Left ventricle myocardium superior (tissue), 1 donor: Measurements from ENCODE around the gene CSNK2B. TPM values are rescaled to one million over a fixed set of nuclear protein-coding genes. Genes with fewer than 3 reads are reported as not detected.
"Not testable (repeated sequence)": the region's sequence is repeated elsewhere in the genome, so short reads cannot be mapped to it uniquely, and the experiment has no call there.

Experiments
- ATAC-seq: fragments of 200-7000 bp; cut with Tn5 transposase; one replicate; pipeline ENCODE4 v1.9.1; 2020; ENCODE audit warnings: mild to moderate bottlenecking, moderate library complexity
- DNase-seq: peaks from one replicate; pipeline ENCODE4 v3.0.0-alpha.2; 2020
- intact Hi-C: fragments of 100-400 bp; cut with micrococcal nuclease; formaldehyde crosslinking; loops from one replicate; pipeline ENCODE4 v1.11.0; 2022
- microRNA-seq: library from miRNA; unstranded; fragments of <30 nt; microRNA quantifications from one replicate; pipeline ENCODE4 v1.2.0, GENCODE V29; 2020; ENCODE audit warnings: borderline number of aligned reads
- total RNA-seq: library from RNA; stranded (reverse); fragmentation: NEBNext Ultra II Directional; extraction: Animal tissue kit (Norgen Biotek cat#: 25700); gene quantifications from one replicate; pipeline ENCODE4 v1.2.1, GENCODE V29; 2021
- donor health status: DM: no; HTN: yes; CAD: no; lungs with severe emphysema.

CSNK2B gene
- total RNA-seq, 1 donor from 2014 or later: 111 TPM

DNA sequence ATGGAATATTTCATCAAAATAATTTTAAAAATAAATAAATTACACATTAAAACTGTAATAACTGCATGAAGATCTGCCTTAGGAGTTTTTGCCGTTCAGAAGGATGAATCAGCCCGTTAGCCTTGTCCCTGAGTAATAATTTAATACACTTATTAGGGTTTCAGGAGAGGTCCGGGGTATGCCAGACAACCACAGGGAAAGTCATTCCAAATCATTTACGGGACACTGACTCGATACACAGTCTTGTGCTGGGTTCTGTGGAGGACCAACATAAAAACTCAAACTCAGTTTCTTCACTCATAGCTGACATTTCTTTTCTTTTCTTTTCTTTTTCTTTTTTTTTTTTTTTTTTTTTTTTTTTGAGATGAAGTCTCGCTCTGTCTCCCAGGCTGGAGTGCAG is 40.1 kb downstream of the CSNK2B start:
- DNase-seq: no peak

DNA sequence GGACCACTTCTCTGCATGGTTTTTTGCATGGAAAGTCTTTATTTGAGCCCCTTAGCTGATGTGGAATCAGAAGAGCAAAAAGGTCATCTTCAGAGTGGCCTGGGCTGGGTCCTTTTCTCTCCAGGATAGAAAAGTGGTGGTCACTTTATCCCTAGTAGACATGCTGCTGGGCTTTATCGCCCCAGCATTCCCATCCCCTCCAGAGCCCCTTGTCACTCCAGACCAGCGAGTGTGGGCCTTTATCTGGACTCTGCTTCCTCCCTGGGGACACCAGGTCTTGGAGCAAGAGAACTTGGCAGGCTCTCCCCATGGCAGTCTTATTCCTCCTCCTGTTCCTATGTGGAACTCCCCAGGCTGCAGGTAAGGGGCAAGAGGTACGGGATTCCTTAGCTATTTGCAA is 40.7 kb downstream of the CSNK2B start, which contains the start of gene LY6G6F:
TSS of gene LY6G6F (plus strand) at position 268 of the 400 bp plus-strand sequence. CDS start at position 309, 41 bp downstream.
- DNase-seq (no peak), ATAC-seq (no peak)
- intact Hi-C loops: no loop called here

More for the DNA sequence above, 40.1 kb downstream of the CSNK2B start:
- intact Hi-C loops: no loop called here
- no peak for ATAC-seq

DNA sequence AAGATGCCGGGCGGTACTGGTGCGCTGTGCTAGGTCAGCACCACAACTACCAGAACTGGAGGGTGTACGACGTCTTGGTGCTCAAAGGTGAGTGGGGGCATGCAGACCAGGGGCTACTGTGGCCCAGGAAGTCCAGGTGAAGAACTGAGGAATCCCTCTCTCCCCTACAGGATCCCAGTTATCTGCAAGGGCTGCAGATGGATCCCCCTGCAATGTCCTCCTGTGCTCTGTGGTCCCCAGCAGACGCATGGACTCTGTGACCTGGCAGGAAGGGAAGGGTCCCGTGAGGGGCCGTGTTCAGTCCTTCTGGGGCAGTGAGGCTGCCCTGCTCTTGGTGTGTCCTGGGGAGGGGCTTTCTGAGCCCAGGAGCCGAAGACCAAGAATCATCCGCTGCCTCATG is 41.8 kb downstream of the CSNK2B start:
- intact Hi-C loops: no loop called here
- ATAC-seq: no peak
- DNase-seq: no peak

DNA sequence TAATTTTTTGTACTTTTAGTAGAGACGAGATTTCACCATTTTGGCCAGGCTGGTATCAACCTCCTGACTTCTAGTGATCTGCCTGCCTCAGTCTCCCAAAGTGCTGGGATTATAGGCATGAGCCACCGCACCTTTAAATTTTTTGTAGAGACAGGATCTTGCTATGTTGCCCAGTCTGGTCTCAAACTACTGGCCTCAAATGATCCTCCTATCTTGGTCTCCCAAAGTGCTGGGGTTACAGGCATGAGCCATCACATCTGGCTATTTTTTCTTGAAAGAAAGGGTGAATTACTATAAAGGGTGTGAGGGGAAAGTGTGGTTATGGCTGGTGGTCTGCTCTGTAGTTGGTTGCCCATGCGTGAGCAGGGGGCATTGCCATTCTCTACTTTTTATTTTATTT is 42.3 kb downstream of the CSNK2B start:
- DNase-seq (no peak), ATAC-seq (no peak)
- intact Hi-C loops: no loop called here

DNA sequence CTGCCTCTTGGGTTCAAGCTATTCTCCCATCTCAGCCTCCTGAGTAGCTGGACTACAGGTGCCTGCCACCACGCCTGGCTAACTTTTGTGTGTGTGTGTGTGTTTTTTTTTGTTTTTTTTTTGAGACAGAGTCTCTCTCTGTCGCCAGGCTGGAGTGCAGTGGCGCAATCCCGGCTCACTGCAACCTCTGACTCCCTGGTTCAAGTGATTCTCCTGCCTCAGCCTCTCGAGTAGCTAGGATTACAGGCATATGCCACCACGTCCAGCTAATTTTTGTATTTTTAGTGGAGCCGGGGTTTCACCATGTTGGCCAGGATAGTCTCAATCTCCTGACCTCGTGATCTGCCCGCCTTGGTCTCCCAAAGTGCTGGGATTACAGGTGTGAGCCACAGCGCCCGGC is 43.3 kb downstream of the CSNK2B start:
- intact Hi-C loops, DNase-seq, ATAC-seq: not testable (repeated sequence)

DNA sequence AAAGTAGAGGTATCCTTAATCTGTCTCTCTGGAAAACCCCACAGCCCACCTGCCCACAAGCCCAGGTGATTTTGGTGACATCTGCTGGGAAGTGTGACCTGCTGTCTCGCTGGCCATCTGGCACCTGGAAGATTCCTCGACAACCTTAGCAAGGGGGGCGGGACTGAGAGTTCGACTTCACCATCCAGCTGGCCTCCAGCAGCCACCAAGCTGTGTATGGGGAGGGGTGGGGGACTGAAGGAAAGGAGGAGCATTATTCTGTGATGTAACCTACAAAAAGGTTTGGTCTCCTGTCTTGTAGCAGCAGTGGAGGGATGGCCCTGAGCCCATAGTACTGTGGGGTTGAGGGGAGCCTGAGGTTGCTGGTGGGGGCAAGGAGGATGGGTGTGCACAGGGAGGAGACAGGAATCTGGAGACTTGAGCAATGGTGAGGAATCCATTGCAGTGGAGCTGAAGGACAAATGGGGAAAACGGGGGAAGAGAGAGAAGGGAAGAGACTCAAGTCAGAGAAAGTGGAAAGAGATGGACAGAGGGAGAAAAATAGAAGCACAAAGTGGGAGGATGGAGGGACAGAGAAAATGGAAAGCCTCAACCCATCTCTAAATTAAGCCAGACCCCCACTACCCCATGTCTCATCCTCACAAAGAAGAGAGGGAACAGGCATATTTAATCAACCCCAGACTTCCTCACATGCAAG is 44.8 kb downstream of the CSNK2B start:
- intact Hi-C loops: no loop called here
- ATAC-seq (no peak), DNase-seq (no peak)

DNA sequence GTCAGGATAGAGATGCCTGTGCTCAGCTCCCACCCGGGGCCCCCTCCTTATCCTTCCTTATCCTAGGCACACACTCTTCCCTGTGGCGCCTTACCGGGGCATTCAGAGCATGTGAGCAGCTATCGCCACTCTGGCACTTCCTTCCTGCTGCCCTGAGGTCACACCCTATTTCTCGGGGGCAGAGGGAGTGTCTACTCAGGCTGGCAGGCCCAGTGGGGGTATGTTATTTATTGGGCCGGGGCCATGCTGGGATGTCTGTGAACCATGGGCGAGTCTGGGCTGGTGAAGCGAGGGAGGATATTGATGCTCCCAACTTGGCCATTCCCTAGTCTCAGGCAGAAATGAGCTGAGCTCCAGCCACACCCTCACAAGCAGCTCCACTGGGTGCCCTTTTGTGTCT is 45.4 kb downstream of the CSNK2B start:
- ATAC-seq (no peak), DNase-seq (no peak)
- intact Hi-C loops: no loop called here

DNA sequence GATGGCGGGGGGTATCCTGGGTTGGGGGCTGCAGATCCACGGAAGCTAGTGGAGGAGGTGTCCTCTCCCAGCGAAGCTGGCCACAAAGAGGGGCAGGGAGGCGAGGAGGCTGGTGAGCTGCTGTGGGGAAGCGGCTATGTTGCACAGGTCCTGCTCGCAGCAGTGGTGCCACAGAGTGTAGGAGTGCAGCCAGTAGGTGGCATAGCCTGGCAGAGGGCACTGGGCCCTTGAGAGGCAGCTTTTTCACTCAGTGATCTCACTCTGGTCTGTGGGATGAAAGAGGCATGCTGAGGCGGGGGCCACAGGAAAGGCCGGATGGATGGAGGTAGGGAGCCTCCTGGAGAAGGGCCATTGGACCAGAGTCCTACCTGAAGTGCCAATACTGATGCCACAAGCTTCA is 46.4 kb downstream of the CSNK2B start:
- peak; percentile 70 for ATAC-seq
- intact Hi-C loops: no loop called here
- DNase-seq: no peak

DNA sequence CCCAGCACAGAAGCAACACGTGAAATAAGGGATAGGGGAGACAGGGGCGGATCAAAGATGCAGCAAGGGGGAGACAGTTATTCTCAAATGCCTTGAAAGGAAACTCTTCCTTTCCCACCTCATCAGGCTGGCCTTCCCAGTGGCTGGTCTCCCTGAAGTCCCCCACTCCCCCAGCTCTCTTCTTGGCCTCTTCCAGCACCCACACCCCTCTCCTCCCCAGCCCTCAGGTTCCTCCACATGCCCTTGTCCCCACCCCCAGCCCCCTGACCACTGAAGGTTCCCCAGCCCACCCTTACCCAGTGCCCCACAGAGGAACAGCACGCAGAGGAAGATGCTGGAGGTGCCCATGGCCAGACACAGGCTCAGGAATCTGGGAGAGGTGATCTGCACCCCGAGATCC is 47.6 kb downstream of the CSNK2B start:
- intact Hi-C loops: no loop called here
- DNase-seq (no peak), ATAC-seq (no peak)

DNA sequence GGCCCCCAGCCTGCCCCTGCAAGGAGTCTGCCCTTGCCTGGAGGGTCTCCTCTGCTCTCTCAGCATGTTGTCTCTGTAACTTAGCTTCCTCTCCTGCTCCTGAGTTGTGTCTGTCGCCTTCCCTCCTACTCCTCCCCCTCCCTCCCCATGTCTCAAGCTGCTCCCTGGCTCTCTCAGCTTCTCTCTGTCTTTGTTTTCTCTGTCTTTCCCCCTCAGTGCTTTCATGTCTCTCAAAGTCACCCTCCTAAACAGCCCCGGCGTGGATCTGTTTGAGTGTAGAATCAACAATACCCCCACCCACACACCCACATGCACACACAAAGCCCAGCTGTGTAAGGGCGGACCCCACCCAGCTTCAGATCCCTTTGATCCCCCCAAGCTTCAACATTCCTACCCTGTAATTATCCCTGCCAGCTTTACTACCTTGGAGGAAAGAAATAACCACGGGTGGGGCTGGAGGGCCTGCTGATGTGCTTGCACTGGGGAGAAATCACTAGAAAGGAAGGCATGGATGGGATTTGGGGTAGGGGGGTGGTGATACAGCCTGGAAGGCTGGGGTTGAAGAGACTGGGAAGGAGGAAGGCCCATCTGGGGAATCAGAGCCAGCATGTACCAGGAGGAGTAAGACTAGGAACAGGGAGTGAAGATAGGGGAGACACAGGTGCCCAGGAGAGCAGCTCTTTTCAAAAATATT is 48.3 kb downstream of the CSNK2B start:
- intact Hi-C loops: no loop called here
- ATAC-seq (no peak), DNase-seq (no peak)

DNA sequence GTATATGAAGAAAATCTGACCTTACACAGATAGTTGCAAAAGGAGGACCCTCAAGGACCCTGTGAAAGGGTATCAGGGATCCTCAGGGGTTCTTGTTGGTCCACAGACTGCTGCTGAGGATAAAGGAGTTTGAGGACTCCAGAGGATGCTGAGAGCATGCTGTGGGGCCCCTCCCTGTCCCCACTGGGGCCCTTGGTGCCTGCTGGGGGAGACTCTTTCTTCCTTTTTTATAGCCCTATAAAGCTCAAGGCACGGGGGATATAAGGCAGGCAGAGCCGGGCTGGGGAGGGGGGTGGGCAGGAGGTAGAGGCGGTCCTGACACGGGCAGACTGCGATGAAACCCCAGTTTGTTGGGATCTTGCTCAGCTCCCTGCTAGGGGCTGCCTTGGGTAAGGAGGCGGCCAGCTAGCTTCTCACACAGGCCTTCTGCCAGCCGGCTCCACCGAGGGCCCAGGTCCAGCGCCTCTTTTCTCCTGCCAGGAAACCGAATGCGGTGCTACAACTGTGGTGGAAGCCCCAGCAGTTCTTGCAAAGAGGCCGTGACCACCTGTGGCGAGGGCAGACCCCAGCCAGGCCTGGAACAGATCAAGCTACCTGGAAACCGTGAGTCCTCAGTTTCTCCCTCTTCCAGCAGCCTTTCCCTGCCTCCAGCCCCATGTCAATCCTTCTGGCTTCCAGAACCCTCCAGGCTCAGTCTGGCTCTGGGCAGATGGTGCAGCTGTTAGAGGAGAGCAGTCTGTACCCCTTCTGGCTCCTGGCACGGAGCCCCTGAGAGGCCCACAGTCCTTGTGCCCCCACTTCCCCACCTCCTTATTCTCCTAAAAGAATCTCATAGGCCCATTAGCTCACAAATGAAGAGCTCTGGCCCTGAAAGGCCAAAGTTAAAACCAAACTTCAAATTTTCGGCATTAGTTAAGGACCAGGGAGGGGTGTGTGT is 49.4 kb downstream of the CSNK2B start, which contains the start of gene LY6G6D:
TSS of gene LY6G6D (plus strand) at position 327 of the 937 bp plus-strand sequence. CDS start at position 335, 8 bp downstream.
- DNase-seq: no peak
- no peak for ATAC-seq
- intact Hi-C loops: no loop called here

DNA sequence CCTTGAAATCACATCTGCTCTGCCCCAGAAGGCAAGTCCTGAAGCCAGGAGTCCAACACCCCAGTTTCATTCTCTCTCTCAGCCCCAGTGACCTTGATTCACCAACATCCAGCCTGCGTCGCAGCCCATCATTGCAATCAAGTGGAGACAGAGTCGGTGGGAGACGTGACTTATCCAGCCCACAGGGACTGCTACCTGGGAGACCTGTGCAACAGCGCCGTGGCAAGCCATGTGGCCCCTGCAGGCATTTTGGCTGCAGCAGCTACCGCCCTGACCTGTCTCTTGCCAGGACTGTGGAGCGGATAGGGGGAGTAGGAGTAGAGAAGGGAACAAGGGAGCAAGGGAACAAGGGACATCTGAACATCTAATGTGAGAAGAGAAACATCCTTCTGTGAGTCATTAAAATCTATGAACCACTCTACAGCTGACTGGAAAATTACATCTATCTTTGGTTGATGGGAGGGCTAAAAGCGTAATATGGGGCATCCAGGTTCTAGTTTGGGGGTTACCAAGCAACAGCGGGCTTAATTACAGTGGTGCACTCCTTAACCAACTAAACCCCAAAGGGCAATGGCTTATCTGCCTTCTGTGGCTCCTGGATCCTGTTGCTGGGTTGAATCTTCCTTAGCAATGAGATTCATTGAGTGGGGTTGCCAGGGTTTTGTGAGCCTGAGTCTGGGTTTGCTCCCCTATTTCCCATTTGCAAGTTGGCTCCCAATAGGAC is 51.8 kb downstream of the CSNK2B start:
- no peak for ATAC-seq
- intact Hi-C loops: no loop called here
- no peak for DNase-seq

DNA sequence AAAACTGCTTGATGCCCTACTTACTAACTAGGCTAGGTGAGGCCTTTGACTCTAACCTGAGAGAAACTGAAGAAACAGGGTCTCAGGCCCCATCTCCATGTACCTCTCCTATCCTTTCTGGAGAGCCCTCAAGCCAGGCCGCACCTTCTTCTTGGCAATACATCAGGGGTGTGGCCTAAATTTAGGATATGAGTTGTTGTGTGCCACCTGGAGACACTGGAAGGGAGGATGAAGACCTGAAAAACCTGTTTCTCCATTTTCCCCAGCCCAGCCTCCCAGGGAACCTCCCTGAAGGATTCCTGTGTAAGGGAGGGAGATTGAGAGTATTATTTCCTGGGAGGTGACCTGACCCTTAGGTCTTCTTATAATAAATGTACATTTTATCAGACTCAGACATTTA is 52.4 kb downstream of the CSNK2B start:
- DNase-seq (no peak), ATAC-seq (no peak)
- intact Hi-C loops: no loop called here

DNA sequence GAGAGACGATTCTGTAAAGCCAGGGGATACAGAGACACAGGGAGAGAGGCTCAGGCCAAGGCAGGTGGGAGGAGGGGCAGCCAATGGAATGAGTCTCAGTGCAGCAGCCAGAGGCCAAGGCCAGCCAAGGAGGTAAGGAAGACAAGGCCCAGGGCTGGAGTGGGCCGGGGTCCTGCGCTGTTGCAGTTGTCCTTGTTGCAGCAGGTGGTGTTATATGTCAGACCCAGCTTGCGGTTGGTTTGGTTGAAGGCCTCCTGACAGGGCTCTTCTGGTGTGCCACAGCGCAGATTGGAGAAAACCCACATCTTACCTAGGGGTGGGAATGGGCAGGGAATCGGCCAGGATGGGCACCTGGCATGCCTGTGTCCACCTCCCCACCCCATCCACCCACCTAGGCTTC is 53.1 kb downstream of the CSNK2B start:
- intact Hi-C loops: no loop called here
- ATAC-seq (no peak), DNase-seq (no peak)

Small RNA genes within 50 kb of the gene (microRNA-seq; reads per million reads assigned to microRNA genes)
- gene MIR4646 (not detected), gene MIR6832 (not detected)

Other genes starting within 250 kb of the CSNK2B start
- gene MICB, start 167.9 kb upstream of the CSNK2B start, total RNA-seq: 1.7 TPM
- gene MCCD1, start 137.1 kb upstream of the CSNK2B start, total RNA-seq: not detected
- gene DDX39B, start 124.1 kb upstream of the CSNK2B start, total RNA-seq: 176 TPM
- 2.1 TPM for gene ATP6V1G2, start 119.5 kb upstream of the CSNK2B start, total RNA-seq
- gene NFKBIL1, start 118.5 kb upstream of the CSNK2B start, total RNA-seq: 12.7 TPM
- not detected for gene LTA, start 93.8 kb upstream of the CSNK2B start, total RNA-seq
- 0.35 TPM for gene TNF, start 90.5 kb upstream of the CSNK2B start, total RNA-seq
- 0.40 TPM for gene LTB, start 83.7 kb upstream of the CSNK2B start, total RNA-seq
- gene LST1, start 79.8 kb upstream of the CSNK2B start, total RNA-seq: 6.9 TPM
- gene NCR3, start 73.1 kb upstream of the CSNK2B start, total RNA-seq: not detected
- gene AIF1, start 50.8 kb upstream of the CSNK2B start, total RNA-seq: 15.5 TPM
- gene PRRC2A, start 45.4 kb upstream of the CSNK2B start, total RNA-seq: 76.9 TPM
- gene BAG6, start 13.4 kb upstream of the CSNK2B start, total RNA-seq: 283 TPM
- 2.4 TPM for gene APOM, start 10.2 kb upstream of the CSNK2B start, total RNA-seq
- 18.6 TPM for gene C6orf47, start 5.3 kb upstream of the CSNK2B start, total RNA-seq
- 19.2 TPM for gene GPANK1, start 1.1 kb upstream of the CSNK2B start, total RNA-seq
- 3.9 TPM for gene LY6G5B, start 3.9 kb downstream of the CSNK2B start, total RNA-seq
- 1.8 TPM for gene LY6G5C, start 15.0 kb downstream of the CSNK2B start, total RNA-seq
- gene ABHD16A, start 37.2 kb downstream of the CSNK2B start, total RNA-seq: 29.0 TPM
- gene LY6G6F, start 40.8 kb downstream of the CSNK2B start, total RNA-seq: not detected
- not detected for gene LY6G6D, start 49.3 kb downstream of the CSNK2B start, total RNA-seq
- not detected for gene LY6G6C, start 55.7 kb downstream of the CSNK2B start, total RNA-seq
- 0.52 TPM for gene MPIG6B, start 57.3 kb downstream of the CSNK2B start, total RNA-seq
- 27.6 TPM for gene DDAH2, start 63.2 kb downstream of the CSNK2B start, total RNA-seq
- 77.4 TPM for gene CLIC1, start 70.5 kb downstream of the CSNK2B start, total RNA-seq
- gene MSH5, start 73.9 kb downstream of the CSNK2B start, total RNA-seq: 1.3 TPM
- gene SAPCD1, start 96.6 kb downstream of the CSNK2B start, total RNA-seq: 0.47 TPM
- gene VWA7, start 111.2 kb downstream of the CSNK2B start, total RNA-seq: 12.8 TPM
- gene VARS1, start 129.7 kb downstream of the CSNK2B start, total RNA-seq: 22.5 TPM
- gene LSM2, start 140.9 kb downstream of the CSNK2B start, total RNA-seq: 20.1 TPM
- gene HSPA1L, start 149.2 kb downstream of the CSNK2B start, total RNA-seq: 2.0 TPM
- gene HSPA1A, start 149.5 kb downstream of the CSNK2B start, total RNA-seq: 341 TPM
- 233 TPM for gene HSPA1B, start 161.7 kb downstream of the CSNK2B start, total RNA-seq
- gene NEU1, start 196.7 kb downstream of the CSNK2B start, total RNA-seq: 24.9 TPM
- gene SLC44A4, start 212.9 kb downstream of the CSNK2B start, total RNA-seq: not detected
- gene EHMT2, start 231.6 kb downstream of the CSNK2B start, total RNA-seq: 17.1 TPM
- gene ZBTB12, start 236.0 kb downstream of the CSNK2B start, total RNA-seq: 3.3 TPM